ENCODE measurements around the gene UBE2D1.

UBE2D1 gene

GRCh38 chr10:58359541-58359940 is 24.7 kb downstream of the UBE2D1 start:
- no peak overlapping the region for H3K4me3 ChIP-seq (replicated peaks; ENCODE audit: low read depth, low read length)
- no peak for TF ChIP-seq CTCF (IDR thresholded peaks at IDR 0.05; ENCODE audit: low read length, missing control alignments)

GRCh38 chr10:58360412-58361004 is 25.7 kb downstream of the UBE2D1 start:
- H3K4me3 ChIP-seq (replicated peaks; ENCODE audit: low read depth, low read length), result no peak overlapping the region
- TF ChIP-seq CTCF (IDR thresholded peaks at IDR 0.05; ENCODE audit: low read length, missing control alignments), result no peak
- DNase-seq (ENCODE audit: low read depth), result no peak

More at GRCh38 chr10:58359541-58359940, 24.7 kb downstream of the UBE2D1 start:
- DNase-seq (ENCODE audit: low read depth), result no peak

GRCh38 chr10:58361353-58361752 is 26.5 kb downstream of the UBE2D1 start:
- H3K4me3 ChIP-seq (replicated peaks; ENCODE audit: low read depth, low read length), result no peak overlapping the region
- no peak for DNase-seq (ENCODE audit: low read depth)
- no peak for TF ChIP-seq CTCF (IDR thresholded peaks at IDR 0.05; ENCODE audit: low read length, missing control alignments)

GRCh38 chr10:58362027-58362789 is 27.4 kb downstream of the UBE2D1 start:
- H3K4me3 ChIP-seq (replicated peaks; ENCODE audit: low read depth, low read length), result no peak overlapping the region
- peak; percentile 48 for DNase-seq (ENCODE audit: low read depth)
- TF ChIP-seq CTCF (IDR thresholded peaks at IDR 0.05; ENCODE audit: low read length, missing control alignments), result no peak

GRCh38 chr10:58367069-58367468 is 32.3 kb downstream of the UBE2D1 start:
- DNase-seq (ENCODE audit: low read depth), result no peak
- no peak for TF ChIP-seq CTCF (IDR thresholded peaks at IDR 0.05; ENCODE audit: low read length, missing control alignments)
- H3K4me3 ChIP-seq (replicated peaks; ENCODE audit: low read depth, low read length), result no peak overlapping the region

- no peak for DNase-seq (ENCODE audit: low read depth)
- TF ChIP-seq CTCF (IDR thresholded peaks at IDR 0.05; ENCODE audit: low read length, missing control alignments), result no peak
- H3K4me3 ChIP-seq (replicated peaks; ENCODE audit: low read depth, low read length), result no peak overlapping the region
These were observed 36.7 kb downstream of the UBE2D1 start for GRCh38 chr10:58371473-58371872.

Measured in fibroblast of pulmonary artery (primary cell).